ENCODE data around the gene CDC14C.
"Not testable (repeated sequence)": the region's sequence is repeated elsewhere in the genome, so short reads cannot be mapped to it uniquely, and the experiment has no call there.

The CDC14C gene

DNA sequence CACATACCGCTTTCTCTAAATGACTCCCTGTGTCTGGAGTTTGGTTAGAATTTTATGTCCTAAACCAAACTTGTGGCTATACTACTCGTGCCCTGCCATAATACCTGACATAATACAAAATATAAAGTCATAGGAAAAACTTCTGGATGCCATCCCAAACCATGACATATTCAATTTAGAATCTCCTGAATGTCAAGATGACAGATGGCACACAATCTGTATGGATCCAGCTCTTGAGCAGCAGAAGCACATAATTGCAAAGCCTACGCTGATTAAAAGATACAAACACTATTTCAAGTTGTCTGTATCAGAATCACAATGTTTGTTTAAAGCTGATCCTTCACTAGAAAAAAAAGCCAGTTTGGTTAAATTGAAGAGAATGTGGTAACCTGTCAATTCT is 22.4 kb upstream of the CDC14C start:
- no peak for DNase-seq (ENCODE audit: low spot score)

DNA sequence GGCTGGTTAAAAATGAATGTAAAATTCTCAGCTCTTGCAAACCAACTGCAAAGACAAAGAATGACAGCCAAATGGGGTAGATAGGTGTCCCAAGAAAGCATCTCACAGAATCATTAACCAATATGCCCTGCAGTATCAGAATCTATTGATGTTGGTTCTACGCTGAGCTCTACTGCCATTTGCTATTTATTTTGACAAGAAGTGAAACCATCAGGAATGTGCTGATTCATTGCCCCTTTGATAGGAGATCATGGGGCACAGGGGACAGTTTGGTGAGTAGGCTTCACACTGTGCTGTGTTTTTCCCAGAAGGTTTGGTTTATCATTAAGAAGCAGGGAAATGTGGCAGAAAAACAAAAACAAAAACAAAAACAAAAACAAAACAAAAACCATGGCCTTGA is 19.4 kb upstream of the CDC14C start:
- no peak for DNase-seq (ENCODE audit: low spot score)
- TF ChIP-seq, protein P1, sequence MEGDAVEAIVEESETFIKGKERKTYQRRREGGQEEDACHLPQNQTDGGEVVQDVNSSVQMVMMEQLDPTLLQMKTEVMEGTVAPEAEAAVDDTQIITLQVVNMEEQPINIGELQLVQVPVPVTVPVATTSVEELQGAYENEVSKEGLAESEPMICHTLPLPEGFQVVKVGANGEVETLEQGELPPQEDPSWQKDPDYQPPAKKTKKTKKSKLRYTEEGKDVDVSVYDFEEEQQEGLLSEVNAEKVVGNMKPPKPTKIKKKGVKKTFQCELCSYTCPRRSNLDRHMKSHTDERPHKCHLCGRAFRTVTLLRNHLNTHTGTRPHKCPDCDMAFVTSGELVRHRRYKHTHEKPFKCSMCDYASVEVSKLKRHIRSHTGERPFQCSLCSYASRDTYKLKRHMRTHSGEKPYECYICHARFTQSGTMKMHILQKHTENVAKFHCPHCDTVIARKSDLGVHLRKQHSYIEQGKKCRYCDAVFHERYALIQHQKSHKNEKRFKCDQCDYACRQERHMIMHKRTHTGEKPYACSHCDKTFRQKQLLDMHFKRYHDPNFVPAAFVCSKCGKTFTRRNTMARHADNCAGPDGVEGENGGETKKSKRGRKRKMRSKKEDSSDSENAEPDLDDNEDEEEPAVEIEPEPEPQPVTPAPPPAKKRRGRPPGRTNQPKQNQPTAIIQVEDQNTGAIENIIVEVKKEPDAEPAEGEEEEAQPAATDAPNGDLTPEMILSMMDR (IDR thresholded peaks at IDR 0.05; ENCODE audit: extremely low read depth, missing control alignments): no peak

More for the DNA sequence above, 22.4 kb upstream of the CDC14C start:
- TF ChIP-seq, protein P1 (IDR thresholded peaks at IDR 0.05; ENCODE audit: extremely low read depth, missing control alignments): no peak

DNA sequence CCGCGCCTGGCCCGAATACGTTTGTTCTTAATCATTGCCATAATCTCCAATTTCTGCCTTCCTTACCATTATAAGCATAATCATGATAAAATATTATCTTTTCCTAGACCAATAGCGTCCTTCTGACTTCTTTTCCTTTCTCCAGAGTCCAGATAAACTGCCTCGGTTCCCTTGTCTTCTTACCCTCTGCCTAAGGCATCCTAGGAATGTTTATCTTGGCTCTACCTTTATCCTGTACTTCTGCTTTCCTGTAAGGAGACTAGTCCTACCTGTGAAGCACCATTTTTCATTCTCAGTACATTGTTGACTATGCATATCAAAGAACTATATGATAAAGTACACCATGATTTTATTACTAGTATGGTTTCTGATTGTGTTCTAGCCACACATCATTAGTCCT is 18.7 kb upstream of the CDC14C start:
- DNase-seq (ENCODE audit: low spot score): not testable (repeated sequence)

DNA sequence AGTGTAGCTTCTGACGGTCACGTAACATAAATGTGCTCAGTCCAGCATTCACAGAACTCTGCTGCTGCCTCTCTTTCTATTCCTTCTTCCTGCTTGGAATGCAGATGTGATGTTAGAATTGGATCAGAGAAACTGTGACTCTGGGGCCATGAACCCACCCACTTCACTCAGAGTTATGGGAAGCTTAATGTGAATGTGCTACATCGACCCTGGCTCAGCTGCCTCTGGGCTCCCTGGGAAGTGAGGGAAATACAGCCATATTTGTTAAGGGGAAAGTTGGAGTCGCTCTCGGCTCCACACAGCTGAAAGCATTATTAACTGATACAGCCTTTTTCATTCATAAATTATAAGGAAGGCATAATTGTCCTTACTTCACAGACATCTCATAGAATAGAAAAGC is 14.5 kb upstream of the CDC14C start:
- DNase-seq (ENCODE audit: low spot score): not testable (repeated sequence)

DNA sequence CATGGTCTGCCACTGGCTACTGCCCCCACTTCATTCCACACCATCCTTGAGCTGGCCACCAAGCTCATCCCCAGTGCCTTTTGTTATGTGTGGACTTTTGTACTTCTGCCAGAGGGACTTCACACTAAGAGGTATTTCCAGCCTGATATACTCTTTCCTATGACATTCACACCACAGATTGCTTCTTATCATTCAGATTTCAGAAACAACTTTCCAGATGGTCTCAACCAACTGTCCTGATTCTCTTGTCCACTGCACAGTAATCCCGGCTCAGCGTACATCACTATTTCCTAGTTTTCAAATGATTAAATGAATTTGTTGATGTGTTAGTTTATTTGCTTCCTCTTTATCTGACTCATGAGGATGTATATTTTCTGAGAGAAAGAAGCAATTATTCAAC is 7.1 kb downstream of the CDC14C start:
- no peak for DNase-seq (ENCODE audit: low spot score)
- TF ChIP-seq, protein P1 (IDR thresholded peaks at IDR 0.05; ENCODE audit: extremely low read depth, missing control alignments): no peak

DNA sequence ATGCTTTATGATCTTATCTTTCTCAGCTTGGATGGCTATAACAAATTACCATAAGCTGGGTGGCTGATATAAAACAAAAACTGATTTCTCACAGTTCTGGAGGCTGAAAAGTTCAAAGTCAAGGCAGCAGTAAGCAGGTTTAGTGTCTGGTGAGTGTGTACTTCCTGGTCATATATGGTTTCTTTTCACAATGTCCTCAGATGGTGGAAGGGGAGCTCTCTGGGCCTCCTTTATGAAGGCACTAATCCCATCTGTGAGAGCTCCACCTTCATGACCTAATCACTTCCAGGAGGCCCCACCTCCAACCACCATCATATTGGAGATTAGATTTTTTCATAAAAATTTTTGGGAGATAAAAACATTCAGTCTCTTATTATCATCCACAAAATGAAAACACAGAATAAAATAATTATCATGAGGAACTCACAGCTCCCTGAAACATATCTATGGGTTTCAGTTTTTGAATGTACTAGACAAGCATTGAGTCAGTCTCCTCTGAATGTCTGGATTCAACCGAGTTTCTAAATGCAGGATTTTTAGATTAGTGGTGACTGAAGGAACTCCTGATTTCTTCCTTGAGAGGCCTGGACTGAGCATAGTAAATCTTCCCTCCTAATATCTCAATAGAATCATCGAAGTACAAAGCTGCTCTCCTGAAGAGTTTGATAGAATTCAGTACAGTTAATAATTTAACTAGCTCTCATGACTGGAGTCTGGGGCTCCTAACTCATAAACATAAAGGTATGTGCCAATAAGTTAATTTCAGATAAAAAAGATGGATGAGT is 8.0 kb downstream of the CDC14C start:
- no peak for DNase-seq (ENCODE audit: low spot score)
- TF ChIP-seq, protein P1 (IDR thresholded peaks at IDR 0.05; ENCODE audit: extremely low read depth, missing control alignments): no peak

DNA sequence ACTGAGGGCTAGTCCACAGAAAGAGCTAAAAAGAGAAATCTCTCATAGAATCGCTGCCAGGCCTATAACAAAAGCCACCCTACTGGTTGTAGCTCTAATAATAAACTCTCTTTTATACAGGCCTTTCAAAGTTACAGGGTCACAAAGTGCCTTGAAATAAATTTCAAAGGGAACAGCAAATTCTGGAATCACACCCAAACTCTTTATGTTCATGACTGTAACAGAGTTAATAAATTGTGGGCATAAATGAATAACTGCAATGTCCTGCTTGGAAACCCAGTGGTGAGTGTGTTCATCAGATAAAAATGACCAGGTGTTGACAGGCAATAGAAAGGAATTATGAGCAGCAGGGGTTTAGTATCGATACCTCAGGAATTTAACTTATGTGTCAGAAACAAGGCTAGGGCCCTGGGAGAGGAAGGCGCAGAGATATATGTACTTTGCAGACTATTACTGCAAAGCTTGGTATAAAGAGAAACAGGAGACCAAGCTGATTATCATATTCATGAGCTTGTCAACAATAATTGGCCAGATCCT is 9.3 kb downstream of the CDC14C start:
- DNase-seq (ENCODE audit: low spot score): no peak
- TF ChIP-seq, protein P1 (IDR thresholded peaks at IDR 0.05; ENCODE audit: extremely low read depth, missing control alignments): no peak

DNA sequence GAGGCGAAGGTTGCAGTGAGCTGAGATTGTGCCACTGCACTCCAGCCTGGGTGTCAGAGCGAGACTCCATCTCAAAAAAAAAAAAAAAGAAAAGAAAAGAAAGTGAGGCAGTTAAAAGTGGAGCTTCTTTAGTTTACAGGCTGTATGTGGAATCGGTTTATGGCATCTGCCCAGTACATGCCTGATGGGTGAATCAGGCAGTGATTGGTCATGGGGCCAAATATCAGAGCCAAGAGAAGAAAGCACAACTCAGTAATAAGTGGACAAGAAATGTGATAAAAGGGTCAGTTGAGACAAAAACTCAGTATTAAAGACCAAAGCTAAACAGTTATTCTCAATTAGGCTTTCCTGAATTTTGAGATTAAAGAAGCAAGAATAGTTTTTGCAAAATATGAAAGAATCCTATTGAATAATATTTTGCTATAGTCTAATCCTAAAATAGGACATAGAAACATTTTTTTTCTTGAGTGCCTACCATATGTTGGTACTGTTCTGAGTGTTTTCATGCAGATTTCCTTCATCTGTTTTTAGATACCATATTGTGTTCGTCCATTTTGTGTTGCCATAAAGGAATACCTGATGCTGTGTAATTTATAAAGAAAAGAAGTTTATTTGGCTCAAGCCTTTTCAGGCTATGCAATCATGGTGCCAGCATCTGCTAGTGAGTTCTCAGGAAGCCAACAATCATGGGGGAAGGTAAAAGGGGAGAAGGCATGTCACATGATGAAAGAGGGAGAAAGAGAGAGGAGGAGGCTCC is 14.4 kb downstream of the CDC14C start:
- DNase-seq (ENCODE audit: low spot score): no peak
- TF ChIP-seq, protein P1 (IDR thresholded peaks at IDR 0.05; ENCODE audit: extremely low read depth, missing control alignments): no peak
